Fibroblast of pulmonary artery (primary cell): ENCODE measurements around the gene GPRIN3.

Experiments
- DNase-seq: peaks from one replicate; pipeline ENCODE4 v3.0.0-alpha.2; 2010; ENCODE audit warnings: low read depth
- H3K4me3 ChIP-seq: replicated peaks from 2 replicates; pipeline ENCODE4 v1.5.1; 2011; ENCODE audit warnings: low read depth, mild to moderate bottlenecking, control low read depth, low read length, moderate library complexity
- CTCF ChIP-seq: IDR thresholded peaks from 2 replicates; pipeline ENCODE4 v1.5.1; 2011; ENCODE audit warnings: mild to moderate bottlenecking, control low read depth, low read length, inconsistent platforms; ENCODE audit errors: missing control alignments

GPRIN3 gene

GRCh38 chr4:89249313-89249712 lies 58.3 kb downstream of the GPRIN3 start:
- TF ChIP-seq CTCF, result no peak
- H3K4me3 ChIP-seq, result no peak overlapping the region
- no peak for DNase-seq

GRCh38 chr4:89248879-89249281 lies 58.7 kb downstream of the GPRIN3 start:
- no peak for DNase-seq
- TF ChIP-seq CTCF, result no peak
- no peak overlapping the region for H3K4me3 ChIP-seq

- no peak for TF ChIP-seq CTCF
- no peak for DNase-seq
- H3K4me3 ChIP-seq, result no peak overlapping the region
Observed at GRCh38 chr4:89247951-89248350, 59.6 kb downstream of the GPRIN3 start.

GRCh38 chr4:89245459-89245858 lies 62.1 kb downstream of the GPRIN3 start:
- H3K4me3 ChIP-seq, result no peak overlapping the region
- no peak for TF ChIP-seq CTCF
- DNase-seq, result no peak

GRCh38 chr4:89243733-89244252 lies 63.8 kb downstream of the GPRIN3 start:
- DNase-seq, result no peak
- no peak overlapping the region for H3K4me3 ChIP-seq
- no peak for TF ChIP-seq CTCF

- TF ChIP-seq CTCF, result no peak
- DNase-seq, result no peak
- H3K4me3 ChIP-seq, result no peak overlapping the region
Observed at GRCh38 chr4:89242864-89243732, 64.5 kb downstream of the GPRIN3 start.
